Right lobe of liver (tissue), 6 donors: ENCODE data around the gene UBE2QL1. TPM values are rescaled to one million over a fixed set of nuclear protein-coding genes. Genes with fewer than 3 reads are reported as not detected.

Source experiments
- ATAC-seq, 4 donors: fragments of 200-7000 bp; cut with Tn5 transposase; one replicate each; pipeline ENCODE4 v1.9.1; 2020; ENCODE audit warnings: mild to moderate bottlenecking in 4 of 4, moderate library complexity in 4 of 4
- DNase-seq, 3 donors: peaks; one replicate each; pipeline ENCODE4 v3.0.0-alpha.2; 2020
- H3K27ac ChIP-seq, 3 donors: fragments of 200-600 bp; one replicate each; pipeline ENCODE4 v1.8.0; 2022
- H3K27me3 ChIP-seq, 2 donors: fragments of 200-600 bp; one replicate each; pipeline ENCODE4 v1.8.0; 2022
- H3K36me3 ChIP-seq, 4 donors: fragments of 200-600 bp; sonication (generic) in 1 of 4; one replicate each; pipeline versions ENCODE4 v1.5.1 to v1.8.0; 2017 to 2022; ENCODE audit warnings: control low read depth in 1 of 4
- H3K4me1 ChIP-seq, 4 donors: fragments of 200-600 bp; sonication (generic) in 1 of 4; one replicate each; pipeline versions ENCODE4 v1.5.1 to v1.8.0; 2017 to 2022; ENCODE audit warnings: control low read depth in 1 of 4
- H3K4me3 ChIP-seq, 3 donors: fragments of 200-600 bp; one replicate each; pipeline ENCODE4 v1.8.0; 2022
- H3K9me3 ChIP-seq, 4 donors: fragments of 200-600 bp; sonication (generic) in 1 of 4; one replicate each; pipeline versions ENCODE4 v1.5.1 to v1.8.0; 2017 to 2022; ENCODE audit warnings: control low read depth in 1 of 4
- CTCF ChIP-seq, 4 donors: fragments of 200-600 bp in 3 of 4; fragments of 450-650 bp in 1 of 4; IDR thresholded peaks; one replicate each; pipeline versions ENCODE4 v1.5.1 to v1.8.0; 2016 to 2022; ENCODE audit warnings: antibody characterized with exemption in 4 of 4, mild to moderate bottlenecking in 2 of 4
- POLR2A ChIP-seq: fragments of 450-650 bp; IDR thresholded peaks from one replicate; pipeline ENCODE4 v1.6.1; 2017; ENCODE audit warnings: antibody characterized with exemption, mild to moderate bottlenecking
- WGBS: methylation state at CpG from one replicate; pipeline ENCODE4 v1.1.6; 2018; ENCODE audit warnings: low coverage, low lambda C conversion rate; ENCODE audit not compliant: insufficient coverage; ENCODE audit errors: missing lambda C conversion rate; 5-methylcytosine and 5-hydroxymethylcytosine counted together
- intact Hi-C, 2 donors: fragments of 100-400 bp; cut with DNase I; formaldehyde crosslinking; loops; one replicate each; pipeline versions ENCODE4 v1.11.2 to v1.14.1; 2022
- total RNA-seq, 6 experiments: library from RNA; depleted of rRNA in 2 of 6; stranded (reverse); fragments of >200 nt in 2 of 6; fragmentation: NEBNext Ultra II Directional in 3 of 6; extraction: Animal tissue kit (Norgen Biotek cat#: 25700) in 3 of 6; gene quantifications; one replicate each; pipeline versions ENCODE4 v1.1.0 to v1.2.4, GENCODE V29; 2016 to 2023
- donor health status: DM: no; HTN: yes; CAD: no.
- donor health status: DM: no; HTN: no; CAD: no.
- donor health status: DM: no; HTN: no; CAD: no.
- donor health status: DM: no; HTN: yes; CAD: no.
- donor health status: DM: no; HTN: yes; CAD: no.

UBE2QL1 gene
- total RNA-seq, 6 experiments from 2014 or later, result 0.20 to 0.74 (median 0.54) TPM

GRCh38 chr5:6403416-6403815, 45.2 kb upstream of the UBE2QL1 start:
- ATAC-seq (no peak), DNase-seq (no peak)
- Histone ChIP-seq H3K27ac (no peak overlapping the region), H3K4me1 (no peaks in the 10 kb centered on the region), H3K4me3 (no peak overlapping the region), H3K36me3 (no peaks in the 10 kb centered on the region), H3K9me3 (no peaks in the 10 kb centered on the region), H3K27me3 (no peaks in the 10 kb centered on the region)
- no peak for TF ChIP-seq CTCF (IDR thresholded peaks at IDR 0.05)
- TF ChIP-seq POLR2A, result no peak
- WGBS, result 46% methylated on average over 3 of the region's 4 CpGs
- intact Hi-C loops, result no loop called here

- H3K9me3 ChIP-seq, result no peaks in the 10 kb centered on the region
- DNase-seq, result no peak
- H3K36me3 ChIP-seq, result no peaks in the 10 kb centered on the region
- no peak overlapping the region for H3K27ac ChIP-seq
- no peak for ATAC-seq
- TF ChIP-seq CTCF (IDR thresholded peaks at IDR 0.05) (no peak), POLR2A (no peak)
- no peaks in the 10 kb centered on the region for H3K27me3 ChIP-seq
- H3K4me1 ChIP-seq, result no peaks in the 10 kb centered on the region
- 66% methylated on average over 4 of the region's 4 CpGs for WGBS
- intact Hi-C loops, result no loop called here
- no peak overlapping the region for H3K4me3 ChIP-seq
Measured at GRCh38 chr5:6404129-6404528, 44.5 kb upstream of the UBE2QL1 start.

GRCh38 chr5:6405591-6405990, 43.1 kb upstream of the UBE2QL1 start:
- no peaks in the 10 kb centered on the region for H3K27me3 ChIP-seq
- H3K4me1 ChIP-seq, result no peaks in the 10 kb centered on the region
- DNase-seq (no peak), ATAC-seq (no peak)
- no peaks in the 10 kb centered on the region for H3K36me3 ChIP-seq
- H3K4me3 ChIP-seq, result no peak overlapping the region
- H3K9me3 ChIP-seq, result no peaks in the 10 kb centered on the region
- TF ChIP-seq CTCF (IDR thresholded peaks at IDR 0.05) (no peak), POLR2A (no peak)
- H3K27ac ChIP-seq, result no peak overlapping the region
- intact Hi-C loops, result no loop called here
- WGBS, result 92% methylated on average over 3 of the region's 4 CpGs

GRCh38 chr5:6407558-6408259, 41.0 kb upstream of the UBE2QL1 start:
- TF ChIP-seq POLR2A, result no peak
- no peak for TF ChIP-seq CTCF (IDR thresholded peaks at IDR 0.05)
- Histone ChIP-seq H3K9me3 (no peaks in the 10 kb centered on the region), H3K4me3 (no peak overlapping the region), H3K36me3 (no peaks in the 10 kb centered on the region), H3K27me3 (no peaks in the 10 kb centered on the region), H3K27ac (no peak overlapping the region), H3K4me1 (no peaks in the 10 kb centered on the region)
- no peak for DNase-seq
- no peak for ATAC-seq
- 46% methylated on average over 6 of the region's 6 CpGs for WGBS
- intact Hi-C loops, result no loop called here

- 46% methylated on average over 3 of the region's 5 CpGs for WGBS
- ATAC-seq (no peak), DNase-seq (no peak)
- TF ChIP-seq CTCF (IDR thresholded peaks at IDR 0.05) (no peak), POLR2A (no peak)
- no peaks in the 10 kb centered on the region for H3K27me3 ChIP-seq
- H3K27ac ChIP-seq, result no peak overlapping the region
- H3K4me1 ChIP-seq, result no peaks in the 10 kb centered on the region
- H3K36me3 ChIP-seq, result no peaks in the 10 kb centered on the region
- no peak overlapping the region for H3K4me3 ChIP-seq
- no peaks in the 10 kb centered on the region for H3K9me3 ChIP-seq
- intact Hi-C loops, result no loop called here
Measured at GRCh38 chr5:6408260-6408596, 40.4 kb upstream of the UBE2QL1 start.
